22Rv1 (cell line): ENCODE measurements around the gene TBC1D19.
"Not testable (repeated sequence)": the region's sequence is repeated elsewhere in the genome, so short reads cannot be mapped to it uniquely, and the experiment has no call there.

Experiments
- H3K27ac ChIP-seq: fragments of 450-650 bp; 2 replicates; pipeline ENCODE4 v1.5.1; 2017
- CTCF ChIP-seq: fragments of 450-650 bp; IDR thresholded peaks from 2 replicates; pipeline ENCODE4 v1.5.1; 2017; ENCODE audit warnings: mild to moderate bottlenecking
- ZFX ChIP-seq: fragments of 450-650 bp; IDR thresholded peaks from 2 replicates; pipeline ENCODE4 v1.6.1; 2017; ENCODE audit warnings: antibody characterized with exemption, borderline replicate concordance

TBC1D19 gene

GRCh38 chr4:26568446-26568994 lies 15.4 kb upstream of the TBC1D19 start:
- no peak overlapping the region for H3K27ac ChIP-seq
- TF ChIP-seq CTCF: no peak
- TF ChIP-seq ZFX: no peak

- H3K27ac ChIP-seq: no peak overlapping the region
- no peak for TF ChIP-seq ZFX
- no peak for TF ChIP-seq CTCF
Observed at GRCh38 chr4:26570596-26570995, 13.3 kb upstream of the TBC1D19 start.

- H3K27ac ChIP-seq: no peak overlapping the region
Observed at GRCh38 chr4:26573389-26573794, 10.5 kb upstream of the TBC1D19 start.

GRCh38 chr4:26574563-26574962 lies 9.3 kb upstream of the TBC1D19 start:
- no peak overlapping the region for H3K27ac ChIP-seq
- no peak for TF ChIP-seq CTCF
- no peak for TF ChIP-seq ZFX

More at GRCh38 chr4:26573389-26573794, 10.5 kb upstream of the TBC1D19 start:
- no peak for TF ChIP-seq CTCF
- no peak for TF ChIP-seq ZFX

- TF ChIP-seq ZFX (no peak), CTCF (no peak)
- H3K27ac ChIP-seq: no peak overlapping the region
Observed at GRCh38 chr4:26576231-26576739, 7.6 kb upstream of the TBC1D19 start.

- H3K27ac ChIP-seq: no peak overlapping the region
Observed at GRCh38 chr4:26577066-26577465, 6.8 kb upstream of the TBC1D19 start.

DNA sequence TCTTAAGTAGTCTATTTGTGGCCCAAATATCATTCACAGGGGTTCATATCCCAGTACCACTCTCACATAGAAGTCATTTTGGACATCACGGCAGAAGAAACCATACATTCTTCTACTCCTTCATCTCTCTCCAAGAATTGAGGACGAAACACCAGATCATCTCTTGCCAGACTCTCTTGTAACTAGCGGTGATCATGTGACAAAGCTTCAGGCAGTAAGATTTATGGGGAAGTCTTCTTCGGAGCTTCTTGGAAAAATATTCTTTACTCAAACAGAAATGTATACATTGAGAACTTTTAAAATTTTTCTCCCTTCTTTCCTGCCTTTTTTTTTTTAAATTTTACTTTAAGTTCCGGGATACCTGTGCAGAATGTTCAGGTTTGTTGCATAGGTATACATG lies 4.7 kb upstream of the TBC1D19 start:
- no peak overlapping the region for H3K27ac ChIP-seq
- TF ChIP-seq CTCF: no peak
- TF ChIP-seq ZFX: no peak

More at GRCh38 chr4:26577066-26577465, 6.8 kb upstream of the TBC1D19 start:
- TF ChIP-seq ZFX (no peak), CTCF (no peak)

GRCh38 chr4:26581341-26581740 lies 2.5 kb upstream of the TBC1D19 start:
- H3K27ac ChIP-seq: not testable (repeated sequence)
